Measurements from ENCODE around the gene BRINP2.

GRCh38 chr1:177190308-177190970, 19.7 kb downstream of the BRINP2 start:
- no peak for TF ChIP-seq CTCF (IDR thresholded peaks at IDR 0.05)
- TF ChIP-seq POLR2A (IDR thresholded peaks at IDR 0.05) = no peak

Measured in thyroid gland (tissue), 4 donors.